HUES6 (cell line): ENCODE data around the gene COG5.

ENCODE experiments used
- H3K27ac ChIP-seq: 2 replicates; pipeline ENCODE4 v1.7.0; 2013; ENCODE audit warnings: low read depth, mild to moderate bottlenecking, low read length, inconsistent platforms
- H3K27me3 ChIP-seq: 2 replicates; pipeline ENCODE4 v1.6.1; 2013; ENCODE audit warnings: low read length; ENCODE audit not compliant: control insufficient read depth, insufficient read depth
- H3K36me3 ChIP-seq: 2 replicates; pipeline ENCODE4 v1.6.1; 2013; ENCODE audit warnings: low read length; ENCODE audit not compliant: control insufficient read depth, insufficient read depth
- H3K4me1 ChIP-seq: 2 replicates; pipeline ENCODE4 v1.6.1; 2013; ENCODE audit warnings: low read length; ENCODE audit not compliant: control insufficient read depth, insufficient read depth
- H3K4me3 ChIP-seq: 2 replicates; pipeline ENCODE4 v1.5.1; 2013; ENCODE audit warnings: low read depth, low read length
- H3K9ac ChIP-seq: one replicate; pipeline ENCODE4 v1.6.1; 2013; ENCODE audit warnings: mild to moderate bottlenecking, low read length
- H3K9me3 ChIP-seq: 2 replicates; pipeline ENCODE4 v1.6.1; 2013; ENCODE audit warnings: low read depth, low read length; ENCODE audit not compliant: control insufficient read depth, insufficient read depth

COG5 gene

GRCh38 chr7:107327986-107328569 is 235.6 kb downstream of the COG5 start:
- Histone ChIP-seq H3K4me3 (no peak overlapping the region), H3K4me1 (no peaks in the 10 kb centered on the region), H3K9me3 (no peaks in the 10 kb centered on the region), H3K27me3 (no peaks in the 10 kb centered on the region), H3K27ac (no peak overlapping the region), H3K9ac (no peak overlapping the region), H3K36me3 (no peaks in the 10 kb centered on the region)

DNA sequence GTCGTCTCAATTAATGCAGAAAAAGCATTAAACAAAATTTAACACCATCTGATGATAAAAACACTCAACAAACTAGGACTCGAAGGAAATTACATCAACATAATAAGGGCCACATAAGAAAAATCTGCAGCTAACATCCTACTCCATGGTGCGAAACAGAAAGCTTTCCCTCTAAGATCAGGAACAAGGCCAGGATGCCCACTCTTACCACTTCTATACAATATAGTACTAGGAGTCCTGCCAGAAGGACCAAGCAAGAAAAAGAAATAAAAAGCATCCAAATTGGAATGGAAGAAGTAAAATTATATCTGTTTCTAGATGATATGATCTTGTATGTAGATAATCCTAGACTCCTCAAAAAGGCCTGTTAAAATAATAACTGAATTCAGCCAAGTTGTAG is 237.7 kb downstream of the COG5 start:
- H3K27me3 ChIP-seq: no peaks in the 10 kb centered on the region
- H3K36me3 ChIP-seq: no peaks in the 10 kb centered on the region
- H3K27ac ChIP-seq: no peak overlapping the region
- H3K9ac ChIP-seq: no peak overlapping the region
- H3K4me1 ChIP-seq: no peaks in the 10 kb centered on the region
- no peaks in the 10 kb centered on the region for H3K9me3 ChIP-seq
- H3K4me3 ChIP-seq: no peak overlapping the region

- Histone ChIP-seq H3K27ac (no peak overlapping the region), H3K27me3 (no peaks in the 10 kb centered on the region)
Observed at GRCh38 chr7:107322015-107322414, 241.7 kb downstream of the COG5 start.

GRCh38 chr7:107321611-107322010 is 242.1 kb downstream of the COG5 start:
- no peaks in the 10 kb centered on the region for H3K9me3 ChIP-seq
- no peaks in the 10 kb centered on the region for H3K36me3 ChIP-seq
- H3K27ac ChIP-seq: no peak overlapping the region
- no peak overlapping the region for H3K9ac ChIP-seq
- H3K4me1 ChIP-seq: no peaks in the 10 kb centered on the region
- H3K27me3 ChIP-seq: no peaks in the 10 kb centered on the region
- no peak overlapping the region for H3K4me3 ChIP-seq

More at GRCh38 chr7:107322015-107322414, 241.7 kb downstream of the COG5 start:
- no peak overlapping the region for H3K4me3 ChIP-seq
- H3K4me1 ChIP-seq: no peaks in the 10 kb centered on the region
- H3K9ac ChIP-seq: no peak overlapping the region
- no peaks in the 10 kb centered on the region for H3K9me3 ChIP-seq
- no peaks in the 10 kb centered on the region for H3K36me3 ChIP-seq

GRCh38 chr7:107319724-107320228 is 243.9 kb downstream of the COG5 start:
- H3K9me3 ChIP-seq: no peaks in the 10 kb centered on the region
- H3K27me3 ChIP-seq: no peaks in the 10 kb centered on the region
- H3K36me3 ChIP-seq: no peaks in the 10 kb centered on the region
- no peaks in the 10 kb centered on the region for H3K4me1 ChIP-seq
- no peak overlapping the region for H3K9ac ChIP-seq
- H3K4me3 ChIP-seq: no peak overlapping the region
- no peak overlapping the region for H3K27ac ChIP-seq

DNA sequence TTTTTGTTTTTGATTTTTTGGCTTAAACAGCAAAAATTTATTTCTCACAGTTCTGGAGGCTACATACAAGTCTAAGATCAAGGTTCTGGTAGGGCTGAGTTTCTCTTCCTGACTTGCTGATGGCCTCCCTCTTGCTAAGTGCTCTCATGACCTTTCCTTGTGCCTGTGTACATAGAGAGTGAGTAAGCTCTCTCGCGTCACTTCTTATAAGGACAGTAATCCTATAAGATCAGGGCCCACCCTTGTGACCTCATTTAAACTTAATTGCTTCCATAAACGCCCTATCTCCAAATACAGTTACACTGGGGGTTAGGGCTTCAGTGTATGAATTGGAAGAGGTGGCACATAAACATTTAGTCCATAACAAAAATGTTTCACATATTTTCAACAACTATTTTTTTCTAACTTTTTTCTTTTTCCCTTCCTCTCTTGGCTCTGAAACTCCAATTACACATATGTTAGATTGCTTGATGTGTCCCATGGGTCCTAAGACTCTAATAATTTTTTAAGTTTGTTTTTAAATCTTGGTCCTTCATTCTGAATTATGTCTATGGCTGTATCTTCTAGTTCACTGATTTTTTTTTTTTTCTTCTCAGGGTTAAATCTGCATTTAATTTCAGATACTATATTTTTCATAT is 245.1 kb downstream of the COG5 start:
- Histone ChIP-seq H3K4me1 (no peaks in the 10 kb centered on the region), H3K27me3 (no peaks in the 10 kb centered on the region), H3K4me3 (no peak overlapping the region), H3K27ac (no peak overlapping the region), H3K9me3 (no peaks in the 10 kb centered on the region), H3K36me3 (no peaks in the 10 kb centered on the region), H3K9ac (no peak overlapping the region)

GRCh38 chr7:107315716-107316220 is 248.0 kb downstream of the COG5 start:
- Histone ChIP-seq H3K4me1 (no peaks in the 10 kb centered on the region), H3K9ac (no peak overlapping the region), H3K27me3 (no peaks in the 10 kb centered on the region), H3K27ac (no peak overlapping the region), H3K4me3 (no peak overlapping the region), H3K9me3 (no peaks in the 10 kb centered on the region), H3K36me3 (no peaks in the 10 kb centered on the region)

DNA sequence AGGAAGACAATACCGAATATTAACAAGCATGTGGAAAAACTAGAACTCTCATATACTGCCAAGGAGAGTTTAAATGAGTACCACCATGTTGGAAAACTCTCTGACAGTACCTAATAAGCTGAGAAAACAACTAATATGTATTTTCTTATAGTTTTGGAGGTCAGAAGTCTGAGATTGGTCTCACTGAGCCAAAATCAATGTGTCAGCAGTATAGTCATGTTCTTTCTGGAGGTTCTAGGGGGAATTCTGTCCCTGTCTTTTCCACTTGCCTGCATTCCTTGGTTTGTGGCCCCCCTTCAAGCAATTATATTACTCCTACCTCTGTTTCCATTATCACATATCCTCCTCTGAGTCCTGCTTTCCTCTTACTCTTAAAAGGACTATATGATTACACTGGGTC is 250.4 kb downstream of the COG5 start:
- no peaks in the 10 kb centered on the region for H3K36me3 ChIP-seq
- no peaks in the 10 kb centered on the region for H3K27me3 ChIP-seq
- H3K27ac ChIP-seq: no peak overlapping the region
- H3K4me3 ChIP-seq: no peak overlapping the region
- H3K9me3 ChIP-seq: no peaks in the 10 kb centered on the region
- H3K9ac ChIP-seq: no peak overlapping the region
- H3K4me1 ChIP-seq: no peaks in the 10 kb centered on the region

DNA sequence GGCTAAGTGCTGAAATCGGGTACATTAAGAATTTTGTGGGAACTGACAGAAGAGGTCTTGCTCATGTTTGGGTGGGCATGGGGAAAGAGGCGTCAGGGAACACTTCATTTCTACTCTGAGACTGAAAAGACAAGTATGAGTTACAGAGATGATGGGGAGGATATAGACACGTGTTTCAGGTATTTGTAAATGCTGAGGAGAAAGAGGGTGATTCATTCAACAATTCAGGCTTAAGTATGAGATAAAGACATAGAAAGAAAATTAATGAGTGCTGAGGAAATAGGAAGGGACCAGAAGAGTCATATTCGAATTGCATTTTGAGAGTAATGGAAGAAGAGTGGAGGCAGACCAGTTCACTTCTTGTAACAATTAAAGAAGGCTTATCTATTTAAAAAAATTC is 251.3 kb downstream of the COG5 start:
- no peaks in the 10 kb centered on the region for H3K4me1 ChIP-seq
- H3K4me3 ChIP-seq: no peak overlapping the region
- no peaks in the 10 kb centered on the region for H3K27me3 ChIP-seq
- no peak overlapping the region for H3K27ac ChIP-seq
- H3K9ac ChIP-seq: no peak overlapping the region
- no peaks in the 10 kb centered on the region for H3K36me3 ChIP-seq
- H3K9me3 ChIP-seq: no peaks in the 10 kb centered on the region

DNA sequence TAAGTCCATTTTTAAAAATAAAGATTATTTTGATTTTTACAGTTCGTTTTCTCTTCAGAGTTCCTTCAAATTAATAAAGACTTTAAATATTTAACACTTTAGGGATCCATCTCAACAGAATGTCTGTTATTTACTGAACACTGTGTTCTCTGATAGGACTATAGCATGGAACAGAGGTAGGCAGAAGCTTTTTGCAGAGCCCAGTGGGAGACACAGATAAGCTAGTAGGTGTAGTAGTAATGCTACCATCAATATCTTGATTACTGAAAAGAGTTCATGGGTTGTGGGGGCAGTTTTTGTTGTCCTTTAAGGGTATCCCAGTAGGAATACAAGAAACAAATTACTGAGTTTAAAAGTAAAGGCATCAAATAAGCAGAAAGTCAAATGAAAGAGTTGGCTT is 254.4 kb downstream of the COG5 start:
- H3K27me3 ChIP-seq: no peaks in the 10 kb centered on the region
- H3K27ac ChIP-seq: no peak overlapping the region
- H3K4me1 ChIP-seq: no peaks in the 10 kb centered on the region
- H3K4me3 ChIP-seq: no peak overlapping the region
- H3K9ac ChIP-seq: no peak overlapping the region
- H3K9me3 ChIP-seq: no peaks in the 10 kb centered on the region
- no peaks in the 10 kb centered on the region for H3K36me3 ChIP-seq

GRCh38 chr7:107304636-107305035 is 259.1 kb downstream of the COG5 start:
- Histone ChIP-seq H3K4me3 (no peak overlapping the region), H3K27ac (no peak overlapping the region)

More at GRCh38 chr7:107304636-107305035, 259.1 kb downstream of the COG5 start:
- H3K4me1 ChIP-seq: no peaks in the 10 kb centered on the region
- no peaks in the 10 kb centered on the region for H3K36me3 ChIP-seq
- no peak overlapping the region for H3K9ac ChIP-seq
- H3K9me3 ChIP-seq: no peaks in the 10 kb centered on the region
- H3K27me3 ChIP-seq: no peaks in the 10 kb centered on the region
